ENCODE results near the gene ZNF3.

ZNF3 gene

DNA sequence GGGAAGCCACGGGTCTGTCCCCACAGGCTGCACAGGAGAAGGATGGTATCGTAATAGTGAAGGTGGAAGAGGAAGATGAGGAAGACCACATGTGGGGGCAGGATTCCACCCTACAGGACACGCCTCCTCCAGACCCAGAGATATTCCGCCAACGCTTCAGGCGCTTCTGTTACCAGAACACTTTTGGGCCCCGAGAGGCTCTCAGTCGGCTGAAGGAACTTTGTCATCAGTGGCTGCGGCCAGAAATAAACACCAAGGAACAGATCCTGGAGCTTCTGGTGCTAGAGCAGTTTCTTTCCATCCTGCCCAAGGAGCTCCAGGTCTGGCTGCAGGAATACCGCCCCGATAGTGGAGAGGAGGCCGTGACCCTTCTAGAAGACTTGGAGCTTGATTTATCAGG is 58.0 kb downstream of the ZNF3 start:
- DNase-seq (ENCODE audit: low read depth), result no peak
- TF ChIP-seq, protein P1, sequence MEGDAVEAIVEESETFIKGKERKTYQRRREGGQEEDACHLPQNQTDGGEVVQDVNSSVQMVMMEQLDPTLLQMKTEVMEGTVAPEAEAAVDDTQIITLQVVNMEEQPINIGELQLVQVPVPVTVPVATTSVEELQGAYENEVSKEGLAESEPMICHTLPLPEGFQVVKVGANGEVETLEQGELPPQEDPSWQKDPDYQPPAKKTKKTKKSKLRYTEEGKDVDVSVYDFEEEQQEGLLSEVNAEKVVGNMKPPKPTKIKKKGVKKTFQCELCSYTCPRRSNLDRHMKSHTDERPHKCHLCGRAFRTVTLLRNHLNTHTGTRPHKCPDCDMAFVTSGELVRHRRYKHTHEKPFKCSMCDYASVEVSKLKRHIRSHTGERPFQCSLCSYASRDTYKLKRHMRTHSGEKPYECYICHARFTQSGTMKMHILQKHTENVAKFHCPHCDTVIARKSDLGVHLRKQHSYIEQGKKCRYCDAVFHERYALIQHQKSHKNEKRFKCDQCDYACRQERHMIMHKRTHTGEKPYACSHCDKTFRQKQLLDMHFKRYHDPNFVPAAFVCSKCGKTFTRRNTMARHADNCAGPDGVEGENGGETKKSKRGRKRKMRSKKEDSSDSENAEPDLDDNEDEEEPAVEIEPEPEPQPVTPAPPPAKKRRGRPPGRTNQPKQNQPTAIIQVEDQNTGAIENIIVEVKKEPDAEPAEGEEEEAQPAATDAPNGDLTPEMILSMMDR (IDR thresholded peaks at IDR 0.05; ENCODE audit: insufficient read depth, low read depth, low read length, missing control alignments), result no peak
- no peak overlapping the region for H3K4me3 ChIP-seq (ENCODE audit: low read length)

DNA sequence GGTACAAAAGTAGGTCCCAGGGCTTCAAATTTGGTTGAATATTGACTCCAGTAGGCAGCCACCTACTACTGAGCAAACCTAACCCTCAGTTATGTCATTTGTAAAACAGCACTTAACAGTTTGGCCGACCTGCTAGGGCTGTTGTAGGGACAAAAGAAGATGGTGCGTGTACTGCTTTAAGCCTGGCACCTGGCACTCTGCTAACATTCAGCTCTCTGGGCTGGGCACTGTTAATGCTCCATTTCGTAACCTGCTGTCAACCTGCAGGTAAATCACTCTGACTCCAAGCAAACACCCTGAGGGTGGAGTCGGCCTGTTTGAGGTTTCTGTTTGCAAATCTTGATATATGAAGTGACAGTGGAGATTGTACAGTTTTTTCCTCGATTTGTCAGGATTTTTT is 58.9 kb downstream of the ZNF3 start:
- DNase-seq (ENCODE audit: low read depth), result peak; percentile 88
- TF ChIP-seq, protein P1 (IDR thresholded peaks at IDR 0.05; ENCODE audit: insufficient read depth, low read depth, low read length, missing control alignments), result no peak
- H3K4me3 ChIP-seq (ENCODE audit: low read length), result no peak overlapping the region

DNA sequence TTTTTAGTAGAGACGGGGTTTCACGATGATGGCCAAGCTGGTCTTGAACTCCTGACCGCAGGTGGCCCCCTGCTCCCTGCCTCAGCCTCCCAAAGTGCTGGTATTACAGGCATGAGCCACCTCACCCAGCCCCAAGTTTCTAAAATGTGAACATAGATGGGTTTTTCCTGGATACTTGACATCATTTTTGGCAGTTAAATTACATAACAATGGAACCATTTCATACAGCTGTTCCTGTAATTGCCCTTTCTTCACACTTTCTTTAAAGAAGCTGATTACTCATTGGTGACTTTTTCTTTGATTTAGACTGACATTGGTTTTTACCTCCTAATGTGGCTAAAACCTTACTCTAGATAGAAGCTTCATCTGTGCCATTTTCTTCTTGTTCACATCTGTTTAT is 60.2 kb downstream of the ZNF3 start:
- DNase-seq (ENCODE audit: low read depth), result no peak
- H3K4me3 ChIP-seq (ENCODE audit: low read length), result no peak overlapping the region
- TF ChIP-seq, protein P1 (IDR thresholded peaks at IDR 0.05; ENCODE audit: insufficient read depth, low read depth, low read length, missing control alignments), result no peak
